Fibroblast of lung (primary cell): ENCODE measurements around the gene SMOC2.

Experiments
- EZH2 ChIP-seq: IDR thresholded peaks from 2 replicates; pipeline ENCODE4 v1.5.1; 2012; ENCODE audit warnings: low read length, control low read depth, mild to moderate bottlenecking; ENCODE audit errors: missing control alignments
- TF ChIP-seq, protein P1 (sequence below), 2 donors: IDR thresholded peaks in 1 of 2; conservative IDR thresholded peaks in 1 of 2; 1 replicate in 1 of 2; 2 replicates in 1 of 2; pipeline ENCODE4 v1.5.1; 2011 to 2012; ENCODE audit warnings: low read length in 2 of 2, control low read depth in 1 of 2, inconsistent platforms in 1 of 2, low read depth in 1 of 2, mild to moderate bottlenecking in 1 of 2

DNA sequence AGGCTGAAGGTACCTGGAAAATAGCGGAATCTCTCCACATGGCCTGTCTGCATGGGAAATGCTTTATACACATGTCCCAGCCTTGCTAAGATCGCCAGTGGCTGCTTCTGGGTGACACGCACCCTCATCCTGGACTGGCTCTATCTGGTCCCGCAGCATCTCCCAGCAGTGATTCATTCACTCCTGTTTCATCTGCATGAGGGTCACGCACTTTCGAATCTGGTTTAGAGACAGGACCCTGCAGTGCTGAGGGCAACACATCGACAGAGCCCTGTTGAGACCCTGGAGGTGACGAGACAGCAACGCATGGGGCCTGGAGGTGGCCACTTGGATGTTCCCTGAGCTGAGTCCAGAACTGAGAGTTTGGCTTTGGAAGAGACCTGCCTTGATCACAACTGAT is 136.5 kb downstream of the SMOC2 start:
- TF ChIP-seq, protein P1, sequence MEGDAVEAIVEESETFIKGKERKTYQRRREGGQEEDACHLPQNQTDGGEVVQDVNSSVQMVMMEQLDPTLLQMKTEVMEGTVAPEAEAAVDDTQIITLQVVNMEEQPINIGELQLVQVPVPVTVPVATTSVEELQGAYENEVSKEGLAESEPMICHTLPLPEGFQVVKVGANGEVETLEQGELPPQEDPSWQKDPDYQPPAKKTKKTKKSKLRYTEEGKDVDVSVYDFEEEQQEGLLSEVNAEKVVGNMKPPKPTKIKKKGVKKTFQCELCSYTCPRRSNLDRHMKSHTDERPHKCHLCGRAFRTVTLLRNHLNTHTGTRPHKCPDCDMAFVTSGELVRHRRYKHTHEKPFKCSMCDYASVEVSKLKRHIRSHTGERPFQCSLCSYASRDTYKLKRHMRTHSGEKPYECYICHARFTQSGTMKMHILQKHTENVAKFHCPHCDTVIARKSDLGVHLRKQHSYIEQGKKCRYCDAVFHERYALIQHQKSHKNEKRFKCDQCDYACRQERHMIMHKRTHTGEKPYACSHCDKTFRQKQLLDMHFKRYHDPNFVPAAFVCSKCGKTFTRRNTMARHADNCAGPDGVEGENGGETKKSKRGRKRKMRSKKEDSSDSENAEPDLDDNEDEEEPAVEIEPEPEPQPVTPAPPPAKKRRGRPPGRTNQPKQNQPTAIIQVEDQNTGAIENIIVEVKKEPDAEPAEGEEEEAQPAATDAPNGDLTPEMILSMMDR (conservative IDR thresholded peaks at IDR 0.05 in 1 of 2, IDR thresholded peaks at IDR 0.05 in 1 of 2; ENCODE audit: low read depth in 1 of 2, low read length in 2 of 2) = no peak
- TF ChIP-seq EZH2 = no peak
